Measurements from ENCODE around the gene SCAMP2.
A peak's percentile ranks its signal among the peaks of the same experiment; 100 is the strongest.
"Not testable (repeated sequence)": the region's sequence is repeated elsewhere in the genome, so short reads cannot be mapped to it uniquely, and the experiment has no call there.

Gene SCAMP2

GRCh38 chr15:74873036-74873755 is at the start of gene SCAMP2:
Gene SCAMP2, minus strand, starts transcription at chr15:74873365. Its CDS starts 110 bp downstream, at chr15:74873255.
- peak; percentile 84 for DNase-seq

GRCh38 chr15:74920456-74920855 is 47.3 kb upstream of the SCAMP2 start:
- no peak for DNase-seq

- no peak for DNase-seq
Measured at GRCh38 chr15:74917676-74918075, 44.5 kb upstream of the SCAMP2 start.

- DNase-seq = not testable (repeated sequence)
Measured at GRCh38 chr15:74913799-74914198, 40.6 kb upstream of the SCAMP2 start.

GRCh38 chr15:74913041-74913440 is 39.9 kb upstream of the SCAMP2 start:
- DNase-seq = no peak

- DNase-seq = no peak
Measured at GRCh38 chr15:74908635-74909034, 35.5 kb upstream of the SCAMP2 start.

GRCh38 chr15:74907163-74907870 is 34.2 kb upstream of the SCAMP2 start:
- DNase-seq = no peak

- DNase-seq = peak; percentile 54
Measured at GRCh38 chr15:74906450-74907162, 33.4 kb upstream of the SCAMP2 start, which contains the start of gene FAM219B. Gene FAM219B, minus strand, starts transcription at chr15:74906851. Its CDS starts 51 bp downstream, at chr15:74906800.

- no peak for DNase-seq
Measured at GRCh38 chr15:74906067-74906449, 32.9 kb upstream of the SCAMP2 start.

- DNase-seq = no peak
Measured at GRCh38 chr15:74904190-74904805, 31.1 kb upstream of the SCAMP2 start.

- no peak for DNase-seq
Measured at GRCh38 chr15:74903676-74904075, 30.5 kb upstream of the SCAMP2 start.

GRCh38 chr15:74902295-74903075 is 29.3 kb upstream of the SCAMP2 start:
- no peak for DNase-seq

- no peak for DNase-seq
Measured at GRCh38 chr15:74901612-74902063, 28.5 kb upstream of the SCAMP2 start.

- DNase-seq = no peak
Measured at GRCh38 chr15:74897300-74897701, 24.1 kb upstream of the SCAMP2 start.

- DNase-seq = no peak
Measured at GRCh38 chr15:74896316-74896715, 23.2 kb upstream of the SCAMP2 start.

- DNase-seq = no peak
Measured at GRCh38 chr15:74895830-74896229, 22.7 kb upstream of the SCAMP2 start.

GRCh38 chr15:74894383-74894782 is 21.2 kb upstream of the SCAMP2 start:
- not testable (repeated sequence) for DNase-seq

- no peak for DNase-seq
Measured at GRCh38 chr15:74893627-74894026, 20.5 kb upstream of the SCAMP2 start.

GRCh38 chr15:74892931-74893330 is 19.8 kb upstream of the SCAMP2 start:
- DNase-seq = no peak

- DNase-seq = no peak
Measured at GRCh38 chr15:74892313-74892712, 19.1 kb upstream of the SCAMP2 start.

- no peak for DNase-seq
Measured at GRCh38 chr15:74891469-74891868, 18.3 kb upstream of the SCAMP2 start.

- no peak for DNase-seq
Measured at GRCh38 chr15:74890665-74890960, 17.4 kb upstream of the SCAMP2 start.
